ENCODE measurements around the gene SDK2. TPM values are rescaled to one million over a fixed set of nuclear protein-coding genes. Genes with fewer than 3 reads are reported as not detected.

Gene SDK2
- total and polyA plus RNA-seq, 2 of the 8 experiments (the other 6 are each of a cell fraction or from before 2014, with no cell fraction given), result 3.9 to 4.1 TPM

DNA sequence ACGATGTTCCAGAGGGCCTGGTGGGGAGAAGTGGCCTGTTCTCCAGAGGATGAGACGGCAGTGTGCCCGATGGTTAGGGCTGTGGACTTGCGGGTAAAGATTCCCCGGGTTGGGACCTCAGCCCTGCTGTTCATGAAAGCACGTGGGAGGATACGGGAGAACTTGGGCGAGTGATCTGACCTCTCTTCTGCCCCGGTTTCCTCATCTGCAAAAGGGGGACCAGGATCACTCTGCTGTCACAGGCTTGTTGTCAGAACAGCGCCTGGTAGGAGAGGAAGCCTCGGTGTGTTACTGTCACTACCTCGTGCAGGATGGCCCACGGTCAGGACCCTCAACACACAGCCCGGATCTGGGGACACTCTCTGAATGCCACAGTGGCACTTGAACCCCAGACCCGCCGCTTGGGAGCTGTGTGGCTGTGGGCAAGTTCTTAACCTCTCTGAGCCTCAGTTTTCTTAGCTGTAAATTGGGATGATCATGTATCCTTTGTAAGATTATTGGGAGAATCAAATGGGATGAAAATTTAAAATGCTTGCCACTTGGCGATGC is 246.9 kb downstream of the SDK2 start (continued):
- TF ChIP-seq CEBPB (IDR thresholded peaks at IDR 0.05; ENCODE audit: low read depth, low read length), result no peak
- TF ChIP-seq POU5F1 (IDR thresholded peaks at IDR 0.05; ENCODE audit: low read depth, low read length), result no peak
- TF ChIP-seq, protein P1, sequence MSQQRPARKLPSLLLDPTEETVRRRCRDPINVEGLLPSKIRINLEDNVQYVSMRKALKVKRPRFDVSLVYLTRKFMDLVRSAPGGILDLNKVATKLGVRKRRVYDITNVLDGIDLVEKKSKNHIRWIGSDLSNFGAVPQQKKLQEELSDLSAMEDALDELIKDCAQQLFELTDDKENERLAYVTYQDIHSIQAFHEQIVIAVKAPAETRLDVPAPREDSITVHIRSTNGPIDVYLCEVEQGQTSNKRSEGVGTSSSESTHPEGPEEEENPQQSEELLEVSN (IDR thresholded peaks at IDR 0.05), result no peak
- TF ChIP-seq, protein P2, sequence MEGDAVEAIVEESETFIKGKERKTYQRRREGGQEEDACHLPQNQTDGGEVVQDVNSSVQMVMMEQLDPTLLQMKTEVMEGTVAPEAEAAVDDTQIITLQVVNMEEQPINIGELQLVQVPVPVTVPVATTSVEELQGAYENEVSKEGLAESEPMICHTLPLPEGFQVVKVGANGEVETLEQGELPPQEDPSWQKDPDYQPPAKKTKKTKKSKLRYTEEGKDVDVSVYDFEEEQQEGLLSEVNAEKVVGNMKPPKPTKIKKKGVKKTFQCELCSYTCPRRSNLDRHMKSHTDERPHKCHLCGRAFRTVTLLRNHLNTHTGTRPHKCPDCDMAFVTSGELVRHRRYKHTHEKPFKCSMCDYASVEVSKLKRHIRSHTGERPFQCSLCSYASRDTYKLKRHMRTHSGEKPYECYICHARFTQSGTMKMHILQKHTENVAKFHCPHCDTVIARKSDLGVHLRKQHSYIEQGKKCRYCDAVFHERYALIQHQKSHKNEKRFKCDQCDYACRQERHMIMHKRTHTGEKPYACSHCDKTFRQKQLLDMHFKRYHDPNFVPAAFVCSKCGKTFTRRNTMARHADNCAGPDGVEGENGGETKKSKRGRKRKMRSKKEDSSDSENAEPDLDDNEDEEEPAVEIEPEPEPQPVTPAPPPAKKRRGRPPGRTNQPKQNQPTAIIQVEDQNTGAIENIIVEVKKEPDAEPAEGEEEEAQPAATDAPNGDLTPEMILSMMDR (IDR thresholded peaks at IDR 0.05; ENCODE audit: control extremely low read depth in 1 of 3, insufficient read depth in 1 of 3, low read depth in 1 of 3, low read length in 3 of 3), result no peak
- TF ChIP-seq CTBP2 (IDR thresholded peaks at IDR 0.05; ENCODE audit: borderline replicate concordance, insufficient read depth, insufficient read length, low read length), result no peak
- TF ChIP-seq SUZ12 (IDR thresholded peaks at IDR 0.05; ENCODE audit: low read length), result no peak
